ENCODE results near the gene NRXN2. TPM values are rescaled to one million over a fixed set of nuclear protein-coding genes. Genes with fewer than 3 reads are reported as not detected.
A peak's percentile ranks its signal among the peaks of the same experiment; 100 is the strongest.

NRXN2 gene
- total RNA-seq (2014; rRNA removed; shearing (Covaris generic)): 0.05 and 0.14 TPM in 2 replicates

GRCh38 chr11:64723117-64723906 lies at the start of gene NRXN2:
NRXN2 (minus strand) TSS chr11:64723197; CDS start chr11:64713699, 9,498 bp downstream.
- DNase-seq (ENCODE audit: low spot score): peak; percentile 71

- no peak for DNase-seq (ENCODE audit: low spot score)
Observed at GRCh38 chr11:64772303-64773018, 49.5 kb upstream of the NRXN2 start.

DNA sequence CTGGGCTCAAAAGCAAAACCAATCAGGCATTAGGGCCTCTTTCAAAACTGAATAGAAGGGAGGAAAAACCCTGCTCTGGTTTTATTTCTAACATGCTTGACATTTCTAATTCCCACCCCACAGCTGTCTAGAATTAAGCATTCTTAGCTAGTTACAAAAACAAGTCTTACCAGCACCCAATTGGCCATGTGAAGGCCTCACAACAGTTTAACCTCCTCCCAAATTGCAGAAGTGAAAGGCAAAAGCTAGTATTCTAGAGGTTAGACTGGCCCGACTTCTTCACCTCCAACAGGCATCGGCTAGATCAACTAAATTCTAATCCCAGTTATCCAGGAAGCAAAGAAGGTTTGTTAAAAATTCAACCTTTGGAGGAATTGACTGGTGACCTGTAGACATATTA lies 48.9 kb upstream of the NRXN2 start:
- DNase-seq (ENCODE audit: low spot score): no peak

DNA sequence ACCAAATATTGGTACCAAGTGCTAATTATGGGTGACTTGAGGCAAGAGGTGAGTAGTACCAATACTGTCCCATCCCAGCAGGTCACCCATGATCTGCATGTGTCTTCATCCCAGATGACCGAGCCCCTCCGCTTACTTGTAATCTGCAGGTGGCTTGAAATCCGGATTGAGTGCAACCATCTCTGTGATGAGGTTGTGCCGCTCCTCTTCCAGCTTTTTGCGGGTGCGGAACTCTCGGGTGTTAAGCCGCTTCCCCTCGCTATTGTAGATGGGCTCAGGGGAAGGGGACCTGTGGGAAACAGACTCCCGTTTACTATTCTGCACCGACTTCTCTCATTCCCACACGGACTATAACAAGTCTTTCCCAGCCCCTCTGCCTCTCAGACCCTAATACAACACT lies 47.1 kb upstream of the NRXN2 start:
- no peak for DNase-seq (ENCODE audit: low spot score)

DNA sequence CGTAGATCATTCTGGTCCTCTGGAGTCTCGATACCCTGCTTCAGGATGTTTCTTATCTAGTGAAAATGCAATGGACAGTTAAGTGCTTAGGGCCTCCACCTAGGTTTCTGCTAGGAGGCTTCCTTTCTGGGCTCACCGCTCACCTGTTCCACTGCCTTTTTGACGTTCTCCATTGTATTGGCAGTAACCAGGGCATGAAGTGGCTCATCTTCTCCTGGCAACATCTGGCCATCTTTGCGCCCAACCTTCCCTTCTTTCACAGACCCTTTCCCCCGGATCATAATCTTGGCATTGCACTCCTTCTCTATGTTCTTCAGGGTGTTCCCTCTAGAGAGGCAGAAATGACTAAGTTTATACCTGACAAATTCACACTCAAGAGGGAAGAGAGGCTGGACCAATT lies 46.3 kb upstream of the NRXN2 start:
- no peak for DNase-seq (ENCODE audit: low spot score)

GRCh38 chr11:64768300-64768694 lies 45.3 kb upstream of the NRXN2 start:
- DNase-seq (ENCODE audit: low spot score): no peak

DNA sequence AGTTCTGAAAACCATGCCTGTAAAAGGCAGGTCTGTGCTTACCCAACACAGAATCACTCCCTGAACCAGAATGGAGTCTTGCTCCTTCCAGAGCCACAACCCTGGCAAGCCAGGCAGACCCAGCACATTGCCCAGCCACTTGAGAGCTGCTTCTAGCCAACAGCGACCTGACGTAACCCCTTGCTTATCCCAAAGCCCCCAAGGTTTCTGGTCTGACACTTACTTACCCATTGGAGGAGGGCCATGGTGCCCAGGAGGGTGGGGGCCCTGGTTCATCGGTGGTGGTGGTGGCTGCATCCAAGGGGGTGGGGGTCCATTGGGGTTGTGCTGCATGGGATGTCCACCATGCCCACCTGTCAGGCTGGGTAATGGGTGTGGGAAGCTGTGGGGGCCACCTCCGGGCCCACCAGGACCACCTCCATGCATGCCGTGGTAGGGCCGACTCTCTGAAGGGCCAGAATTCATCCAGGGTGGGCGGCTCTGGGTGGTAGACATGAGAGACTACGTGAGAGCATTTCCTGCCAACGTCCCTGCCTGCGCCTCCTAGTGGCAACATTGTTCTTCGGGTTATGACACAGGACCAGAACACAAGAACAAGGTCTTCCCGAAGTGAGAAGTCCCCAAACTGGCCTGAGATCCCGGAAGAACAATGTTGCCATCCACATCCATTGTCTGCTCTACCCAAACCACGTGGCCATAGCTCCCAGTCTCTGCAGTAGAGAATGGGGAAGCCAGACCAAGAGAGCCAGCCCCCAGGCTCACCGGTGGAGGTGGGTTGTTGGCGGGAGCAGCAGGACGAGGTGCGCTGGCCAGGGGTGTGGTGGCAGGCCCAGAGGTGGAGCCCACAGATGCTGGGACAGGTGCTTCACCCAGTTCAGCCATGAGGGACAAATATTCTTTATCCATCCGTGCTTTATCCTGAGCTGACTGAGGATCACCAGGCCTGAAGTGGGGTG lies 44.6 kb upstream of the NRXN2 start:
- peak; percentile 54 for DNase-seq (ENCODE audit: low spot score)

DNA sequence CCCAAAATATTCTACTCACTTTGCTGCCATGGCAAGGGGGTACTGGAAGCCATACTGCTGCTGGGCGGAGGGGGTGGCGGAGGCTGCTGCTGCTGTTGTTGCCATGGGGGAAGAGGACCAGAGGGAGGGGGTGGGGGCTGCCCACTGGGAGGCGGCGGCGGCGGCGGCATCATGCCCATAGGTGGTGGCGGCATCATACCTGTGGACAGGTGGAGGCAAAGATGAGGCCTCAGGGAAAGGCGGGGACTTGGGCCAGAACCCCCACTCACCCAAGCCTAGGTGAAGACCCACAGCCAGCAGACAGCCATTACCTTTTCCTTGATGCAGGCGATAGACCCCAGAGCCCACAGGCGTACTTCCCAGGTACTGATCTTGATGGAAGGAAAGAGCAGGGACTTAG lies 43.9 kb upstream of the NRXN2 start:
- DNase-seq (ENCODE audit: low spot score): no peak

DNA sequence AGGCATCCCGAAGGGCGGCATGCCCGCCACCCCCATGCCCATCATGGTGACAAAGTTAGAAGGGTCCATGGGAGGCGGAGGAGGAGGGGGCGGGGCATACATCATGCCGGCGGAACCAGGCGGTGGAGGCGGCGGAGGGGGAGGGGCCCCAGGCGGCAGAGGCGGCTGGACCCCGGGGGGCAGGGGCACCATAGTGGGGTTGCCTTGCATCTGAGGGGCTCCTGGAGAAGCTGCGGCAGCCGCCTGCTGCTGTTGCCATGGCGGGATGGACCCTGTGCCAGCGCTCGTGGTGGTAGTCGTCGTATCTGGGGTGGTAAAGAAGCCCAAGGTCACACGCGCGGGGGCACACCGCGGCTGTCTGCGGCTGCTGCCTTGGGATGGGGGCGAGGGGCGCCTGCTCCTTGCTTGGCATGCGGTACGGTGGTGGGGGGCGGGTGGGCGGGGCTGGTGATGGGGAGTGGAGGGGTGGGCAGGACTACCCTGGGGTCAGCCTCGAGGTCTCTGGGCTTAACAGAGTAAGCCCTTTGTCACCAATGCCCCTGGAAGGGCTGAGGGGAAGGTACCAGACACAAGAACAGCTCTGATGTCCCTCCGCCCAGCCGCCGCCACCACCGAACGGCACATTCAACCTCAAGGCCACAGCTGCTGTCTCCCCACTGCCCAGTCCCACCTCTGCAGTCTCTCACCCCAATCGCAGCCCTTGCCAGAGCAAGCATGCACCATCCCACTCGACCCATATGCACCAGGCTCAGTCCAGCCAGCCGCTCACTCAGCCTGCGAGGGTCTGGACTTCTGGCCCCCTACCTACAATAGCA lies 43.1 kb upstream of the NRXN2 start:
- no peak for DNase-seq (ENCODE audit: low spot score)

DNA sequence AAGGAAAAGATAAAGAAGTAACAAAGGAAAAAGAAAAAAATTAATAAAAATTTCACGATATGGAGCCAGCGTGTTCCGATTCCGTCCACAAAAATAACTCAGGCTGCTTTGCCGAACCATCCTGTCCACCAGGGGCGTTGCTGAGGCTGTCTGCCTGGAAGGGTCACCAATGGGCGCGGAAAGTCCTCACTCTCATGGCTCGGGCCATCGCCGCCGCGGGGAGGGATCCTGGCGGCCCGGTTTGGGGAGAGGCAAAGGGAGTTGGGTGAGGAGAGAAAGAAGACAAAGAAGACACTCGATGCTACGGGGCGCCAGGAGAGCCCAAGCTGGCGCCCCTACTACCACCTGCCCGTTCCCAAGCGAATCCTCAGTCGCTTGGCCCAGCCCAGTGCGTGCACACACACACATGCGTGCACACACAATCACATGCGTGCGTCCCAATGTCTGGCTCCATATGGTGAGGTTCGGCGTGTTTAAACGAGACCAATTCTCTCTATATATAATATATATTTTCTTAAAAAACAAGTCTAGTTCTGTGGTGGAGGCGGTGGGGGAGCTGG lies 42.4 kb upstream of the NRXN2 start:
- DNase-seq (ENCODE audit: low spot score): no peak

GRCh38 chr11:64764753-64765152 lies 41.8 kb upstream of the NRXN2 start:
- no peak for DNase-seq (ENCODE audit: low spot score)

DNA sequence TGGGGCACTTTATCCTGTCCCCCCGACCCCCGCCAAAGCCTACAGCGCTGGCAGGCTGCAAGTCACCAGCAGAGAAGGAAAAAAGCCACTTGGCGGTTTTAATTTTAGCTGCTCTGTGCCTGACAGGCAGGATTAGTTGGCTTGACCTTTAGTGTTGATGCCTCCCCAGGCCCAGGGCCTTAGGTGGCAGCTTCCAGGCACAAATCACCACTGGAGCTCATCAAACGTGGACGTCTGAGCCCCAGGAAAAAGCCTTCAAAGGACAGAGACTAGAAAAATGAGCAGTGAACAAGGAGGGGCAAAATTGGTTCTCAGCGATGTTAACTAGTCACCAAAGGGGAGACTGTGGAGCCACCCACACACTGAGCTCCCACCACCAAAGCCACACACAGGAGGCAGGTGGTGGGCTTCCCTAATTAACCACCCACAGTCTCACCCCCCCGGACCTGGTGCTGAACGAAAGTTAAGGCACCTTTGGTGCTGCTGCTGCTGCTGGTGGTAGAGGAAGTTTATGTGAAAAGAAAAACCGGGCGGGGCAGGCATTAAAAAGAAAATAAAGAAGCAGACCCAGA lies 41.1 kb upstream of the NRXN2 start:
- DNase-seq (ENCODE audit: low spot score): no peak

GRCh38 chr11:64763526-64764039 lies 40.6 kb upstream of the NRXN2 start:
- DNase-seq (ENCODE audit: low spot score): no peak

- peak; percentile 72 for DNase-seq (ENCODE audit: low spot score)
Observed at GRCh38 chr11:64762674-64763525, 39.9 kb upstream of the NRXN2 start.

- no peak for DNase-seq (ENCODE audit: low spot score)
Observed at GRCh38 chr11:64762277-64762673, 39.3 kb upstream of the NRXN2 start.

GRCh38 chr11:64760759-64761420 lies 37.9 kb upstream of the NRXN2 start:
- DNase-seq (ENCODE audit: low spot score): no peak

DNA sequence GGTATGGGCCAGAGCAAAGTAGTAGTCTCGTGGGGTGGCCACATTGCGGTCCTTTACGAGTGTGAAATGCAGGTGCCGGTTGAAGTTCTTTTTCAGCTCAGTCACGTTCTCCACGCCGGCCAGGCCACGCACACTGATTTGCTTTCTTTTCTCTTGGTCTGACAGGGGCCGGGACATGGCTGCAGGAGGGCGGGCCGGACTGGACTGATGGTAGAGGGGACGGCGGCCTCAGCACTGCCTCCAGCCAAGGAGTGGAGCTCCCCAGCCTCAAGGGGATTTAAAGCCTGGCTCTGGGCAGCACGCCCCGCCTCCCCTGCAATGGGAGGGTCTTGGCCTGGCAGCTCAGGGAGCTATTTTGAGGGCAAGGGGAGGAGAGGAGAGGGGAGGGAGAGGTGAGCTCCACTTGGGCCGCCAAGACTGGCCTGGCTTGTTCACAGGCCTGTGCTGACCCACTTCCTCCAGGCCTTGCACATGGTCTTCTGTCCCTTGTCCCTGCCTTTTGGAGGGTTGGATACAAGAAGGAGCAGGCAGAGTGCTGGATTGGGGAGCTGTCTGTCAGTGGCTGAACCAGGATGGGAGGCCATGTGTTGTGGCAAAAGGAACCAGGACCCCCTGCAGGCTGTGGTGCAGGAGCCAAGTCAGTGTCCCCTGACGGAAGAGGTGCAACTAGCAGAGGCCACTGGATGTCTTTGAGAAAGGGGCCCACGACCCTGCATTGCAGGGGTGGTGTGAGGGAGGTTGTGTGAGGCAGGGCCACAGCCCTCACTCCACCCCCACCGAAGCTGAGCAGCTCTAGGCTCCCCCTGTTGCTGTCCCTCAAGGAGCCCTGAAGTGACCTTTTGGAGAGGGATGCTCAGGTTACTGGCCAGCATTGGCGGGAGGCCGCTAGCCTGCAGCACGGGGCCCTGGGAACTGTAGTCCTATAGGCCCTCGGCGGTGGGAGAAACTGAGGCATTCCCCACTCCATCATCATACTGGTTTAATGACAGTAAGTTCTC lies 37.0 kb upstream of the NRXN2 start, which contains the start of gene PYGM:
PYGM (minus strand) TSS at position 253 of the 998 bp plus-strand sequence; CDS start at position 177, 76 bp downstream.
- DNase-seq (ENCODE audit: low spot score): no peak

Measured in A172 (cell line).